Naive thymus-derived CD8-positive, alpha-beta T cell (primary cell): ENCODE results near the gene LYVE1. TPM values are rescaled to one million over a fixed set of nuclear protein-coding genes. Genes with fewer than 3 reads are reported as not detected.

Experiments
- ATAC-seq, 2 donors: fragments of 150-1000 bp; cut with Tn5 transposase in 1 of 2; sonication (Bioruptor Pico), chemical (Tn5 transposase) in 1 of 2; 1 replicate in 1 of 2; 2 replicates in 1 of 2; pipeline ENCODE4 v1.10.0; 2021; ENCODE audit warnings: mild to moderate bottlenecking in 2 of 2, moderate library complexity in 2 of 2
- POLR2A ChIA-PET: fragments of 350-600 bp; sonication (Branson Sonifier 250); formaldehyde crosslinking; loops from one replicate; lab custom pipeline; 2021; ENCODE audit warnings: antibody characterized with exemption; lab: Charles Lee
- DNase-seq, 10 donors: peaks; one replicate each; pipeline versions ENCODE4 v3.0.0 to v3.0.0-alpha.2; 2020 to 2022
- H3K27ac Mint-ChIP-seq, 10 donors: one replicate each; pipeline ENCODE4 v1.8.0; 2020 to 2022; ENCODE audit warnings: mild to moderate bottlenecking in 10 of 10, mixed read lengths in 10 of 10, moderate library complexity in 4 of 10, inconsistent platforms in 1 of 10
- H3K27me3 Mint-ChIP-seq, 5 donors: one replicate each; pipeline ENCODE4 v1.8.0; 2021 to 2022; ENCODE audit warnings: mixed read lengths in 5 of 5
- H3K36me3 Mint-ChIP-seq, 3 donors: one replicate each; pipeline ENCODE4 v1.8.0; 2020 to 2022; ENCODE audit warnings: mixed read lengths in 3 of 3, mild to moderate bottlenecking in 2 of 3, inconsistent platforms in 1 of 3
- H3K4me1 Mint-ChIP-seq, 4 donors: one replicate each; pipeline ENCODE4 v1.8.0; 2021 to 2022; ENCODE audit warnings: mixed read lengths in 4 of 4
- H3K4me3 Mint-ChIP-seq, 10 donors: one replicate each; pipeline ENCODE4 v1.8.0; 2020 to 2022; ENCODE audit warnings: mild to moderate bottlenecking in 10 of 10, mixed read lengths in 10 of 10, moderate library complexity in 6 of 10, inconsistent platforms in 1 of 10
- H3K9me3 Mint-ChIP-seq, 9 donors: one replicate each; pipeline ENCODE4 v1.8.0; 2020 to 2022; ENCODE audit warnings: mixed read lengths in 9 of 9, mild to moderate bottlenecking in 3 of 9, inconsistent platforms in 1 of 9, moderate library complexity in 1 of 9
- polyA plus RNA-seq, 3 donors: library from polyadenylated mRNA; unstranded; fragments of 300-500 nt; fragmentation: Illumina TruSeq; gene quantifications; one replicate each; pipeline ENCODE4 v1.2.3, GENCODE V29; 2021
- total RNA-seq, 8 experiments: library from RNA in 2 of 8; stranded (reverse) in 2 of 8; gene quantifications; one replicate each; pipeline ENCODE4 v1.2.3 and lab custom pipeline; 2021 to 2026

The LYVE1 gene
- total and polyA plus RNA-seq, 5 experiments from 2014 or later = not detected

DNA sequence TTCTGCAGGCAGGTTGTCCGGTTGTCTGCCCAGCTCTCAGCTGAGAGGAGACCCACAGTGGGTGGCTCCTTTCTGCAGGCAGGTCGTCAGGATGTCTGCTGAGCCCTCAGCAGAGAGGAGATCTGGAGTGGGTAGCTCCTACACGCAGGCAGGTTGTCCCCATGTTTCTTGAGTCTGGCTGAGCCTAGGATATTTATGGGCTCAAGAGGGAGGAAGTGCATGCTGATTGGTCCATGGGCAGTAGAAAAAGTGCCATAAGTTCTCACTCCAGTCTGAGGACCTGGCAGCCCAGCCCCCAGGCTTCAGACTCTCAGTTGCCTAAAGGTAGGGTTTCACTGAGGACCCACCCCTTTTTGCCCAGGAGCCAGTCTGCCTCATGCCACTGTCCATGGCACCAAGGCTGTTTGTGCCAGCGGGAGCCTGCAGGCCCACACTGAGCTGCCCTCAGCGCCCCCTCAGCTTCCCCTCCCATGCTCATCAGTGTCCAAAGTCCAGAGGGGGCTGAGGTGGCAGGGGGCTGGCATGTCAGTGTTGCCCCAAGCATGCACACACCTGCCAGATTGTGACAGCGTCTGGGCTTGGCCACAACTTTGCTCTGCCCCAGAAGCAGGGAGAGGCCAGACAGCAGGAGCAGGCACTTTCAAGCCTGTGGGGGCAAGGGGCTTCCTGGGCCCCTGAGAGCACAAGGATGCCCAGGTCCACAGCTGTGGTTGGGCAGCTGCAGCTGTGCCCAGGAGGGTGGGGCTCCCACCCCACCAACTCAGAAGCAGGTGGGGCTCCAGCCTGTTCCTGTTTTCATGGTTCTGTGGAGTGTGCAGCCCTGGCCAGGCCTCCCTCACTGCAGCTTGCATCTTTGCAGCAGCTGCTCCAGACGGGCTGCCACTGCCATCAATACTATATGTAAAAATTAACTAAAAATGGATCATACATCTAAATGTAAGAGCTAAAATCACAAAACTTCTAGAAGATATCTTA, 23.7 kb downstream of the LYVE1 start:
- H3K27me3 Mint-ChIP-seq = peaks cover 0 to 9% (median 1%) of the 10 kb centered on the region in 5 donors
- POLR2A ChIA-PET = no interaction called here
- DNase-seq = peak in 2 of 10 donors; percentile 5 to 56
- no peaks in the 10 kb centered on the region for H3K36me3 Mint-ChIP-seq
- no peak overlapping the region for H3K27ac Mint-ChIP-seq
- no peak overlapping the region for H3K4me3 Mint-ChIP-seq
- H3K4me1 Mint-ChIP-seq = peaks cover 2 to 28% (median 11%) of the 10 kb centered on the region in 4 donors
- peaks cover 0 to 2% (median 0%) of the 10 kb centered on the region in 9 donors for H3K9me3 Mint-ChIP-seq
- no peak for ATAC-seq

DNA sequence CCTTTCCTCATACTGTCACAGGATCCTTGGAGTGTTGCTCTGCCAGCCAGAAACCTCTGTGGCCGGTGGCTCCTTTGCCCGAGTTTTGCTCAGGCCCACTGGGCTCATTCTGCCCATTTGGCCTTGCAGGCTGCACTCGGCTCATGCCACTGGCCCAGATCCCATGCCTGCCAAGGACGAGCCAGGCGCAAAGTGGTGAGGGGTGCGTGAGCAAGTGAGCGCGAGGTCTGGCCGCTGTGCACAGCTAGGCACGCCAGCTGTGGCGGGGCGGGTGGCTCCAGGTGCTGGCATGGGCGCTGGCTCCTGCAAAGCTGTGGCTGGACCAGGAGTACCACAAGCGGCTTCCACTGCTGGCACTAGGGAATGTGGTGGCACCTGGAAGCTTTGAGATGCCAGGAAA, 24.7 kb downstream of the LYVE1 start:
- ATAC-seq = no peak

GRCh38 chr11:10542776-10543175, 25.7 kb downstream of the LYVE1 start:
- DNase-seq (no peak), ATAC-seq (no peak)
- POLR2A ChIA-PET = interaction anchor here (0.7 to 1.4 kb wide), 2 partner anchors 63 to 106 kb away, joined by 3 to 12 read pairs; no protein-coding TSS in a partner anchor
- Mint-ChIP-seq H3K27ac (no peak overlapping the region), H3K27me3 (peaks cover 0 to 2% (median 0%) of the 10 kb centered on the region in 5 donors), H3K4me3 (no peak overlapping the region), H3K4me1 (peaks cover 6 to 46% (median 17%) of the 10 kb centered on the region in 4 donors), H3K36me3 (no peaks in the 10 kb centered on the region), H3K9me3 (peaks cover 0 to 2% (median 0%) of the 10 kb centered on the region in 9 donors)

More for the DNA sequence above, 24.7 kb downstream of the LYVE1 start:
- peaks cover 0 to 2% (median 0%) of the 10 kb centered on the region in 9 donors for H3K9me3 Mint-ChIP-seq
- peak overlapping the region in 1 of 10 donors; percentile 52 for H3K27ac Mint-ChIP-seq
- DNase-seq = no peak
- H3K4me1 Mint-ChIP-seq = peaks cover 5 to 37% (median 15%) of the 10 kb centered on the region in 4 donors
- POLR2A ChIA-PET = no interaction called here
- no peak overlapping the region for H3K4me3 Mint-ChIP-seq
- H3K36me3 Mint-ChIP-seq = no peaks in the 10 kb centered on the region
- peaks cover 0 to 7% (median 1%) of the 10 kb centered on the region in 5 donors for H3K27me3 Mint-ChIP-seq

- no peak for ATAC-seq
- Mint-ChIP-seq H3K4me1 (peaks cover 6 to 55% (median 18%) of the 10 kb centered on the region in 4 donors), H3K4me3 (peak overlapping the region; percentile 82 to 93 (median 90)), H3K27me3 (peaks cover 0 to 2% (median 0%) of the 10 kb centered on the region in 5 donors), H3K9me3 (peaks cover 0 to 2% (median 0%) of the 10 kb centered on the region in 9 donors), H3K27ac (peak overlapping the region; percentile 81 to 98 (median 94)), H3K36me3 (no peaks in the 10 kb centered on the region)
- no peak for DNase-seq
- POLR2A ChIA-PET = interaction anchor here (1.0 to 2.6 kb wide), 15 partner anchors 18 to 1081 kb away, joined by 3 to 15 read pairs (median 4); partner anchors contain the start of genes AMPD3, EIF4G2, ZBED5 and ZNF143
Observed at GRCh38 chr11:10541561-10541930, 26.9 kb downstream of the LYVE1 start.

DNA sequence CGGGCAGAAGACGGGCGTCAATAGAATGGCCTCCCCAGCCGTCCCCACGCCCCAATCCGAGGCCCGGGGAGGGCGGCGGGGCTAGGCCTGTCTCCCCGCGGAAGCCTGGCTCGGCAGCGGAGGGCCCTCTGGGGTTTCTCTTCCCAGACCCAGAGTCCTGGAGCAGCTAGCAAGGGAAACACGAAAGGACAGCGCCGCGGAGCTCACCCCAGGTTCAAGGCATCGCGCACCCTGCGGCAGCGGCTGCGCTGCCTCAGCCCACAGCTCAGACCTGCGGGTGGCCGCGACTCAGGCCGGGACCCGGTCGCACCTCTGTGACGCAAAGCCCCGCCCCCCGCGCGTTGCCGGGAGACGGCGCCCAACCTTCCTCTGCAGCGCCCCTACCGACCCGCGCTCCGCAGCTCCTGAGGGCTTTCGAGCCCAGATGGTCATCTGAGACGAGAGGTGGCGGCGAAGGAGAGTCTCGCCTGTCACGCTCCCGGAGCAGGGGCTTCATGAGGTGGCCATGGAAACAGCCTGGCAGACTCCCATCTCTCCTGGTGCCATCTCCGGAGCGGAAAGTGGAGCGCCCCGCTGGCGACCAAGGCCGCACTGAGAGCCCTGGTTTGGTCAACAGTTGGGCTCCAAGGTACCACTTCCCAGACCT, 27.4 kb downstream of the LYVE1 start, which contains the start of gene RNF141:
RNF141 (minus strand) TSS at position 273 of the 646 bp plus-strand sequence. CDS start 7,029 bp downstream, outside the sequence.
- Mint-ChIP-seq H3K36me3 (no peaks in the 10 kb centered on the region), H3K9me3 (peaks cover 0 to 2% (median 0%) of the 10 kb centered on the region in 9 donors), H3K27ac (peak within 1 kb of the TSS; percentile 81 to 98 (median 94)), H3K4me3 (peak within 1 kb of the TSS; percentile 82 to 93 (median 90)), H3K4me1 (peaks cover 8 to 58% (median 21%) of the 10 kb centered on the region in 4 donors), H3K27me3 (peaks cover 0 to 2% (median 0%) of the 10 kb centered on the region in 5 donors)
- DNase-seq = peak; percentile 85 to 96 (median 94)
- ATAC-seq = peak; percentile 95
- POLR2A ChIA-PET = interaction anchor here (0.8 to 2.6 kb wide), 18 partner anchors 18 to 1080 kb away, joined by 3 to 15 read pairs (median 4); partner anchors contain the start of genes AMPD3, CTR9, EIF4G2 and ZBED5

- ATAC-seq = peak; percentile 7 to 10
- POLR2A ChIA-PET = interaction anchor here (0.8 to 2.6 kb wide), 17 partner anchors 17 to 1080 kb away, joined by 3 to 15 read pairs (median 4); partner anchors contain the start of genes AMPD3, CTR9, EIF4G2 and ZBED5
- no peak for DNase-seq
Observed at GRCh38 chr11:10540546-10540914, 27.9 kb downstream of the LYVE1 start.

GRCh38 chr11:10539339-10539738, 29.1 kb downstream of the LYVE1 start:
- POLR2A ChIA-PET = interaction anchor here (1.2 to 2.6 kb wide), 2 partner anchors 82 to 84 kb away, joined by 3 to 15 read pairs; partner anchors contain the start of gene AMPD3
- H3K4me1 Mint-ChIP-seq = peaks cover 12 to 59% (median 24%) of the 10 kb centered on the region in 4 donors
- peak overlapping the region in 5 of 10 donors; percentile 83 to 97 (median 95) for H3K27ac Mint-ChIP-seq

More at GRCh38 chr11:10540546-10540914, 27.9 kb downstream of the LYVE1 start:
- peaks cover 0 to 2% (median 0%) of the 10 kb centered on the region in 5 donors for H3K27me3 Mint-ChIP-seq
- H3K36me3 Mint-ChIP-seq = no peaks in the 10 kb centered on the region
- H3K4me3 Mint-ChIP-seq = peak overlapping the region; percentile 82 to 93 (median 90)
- H3K27ac Mint-ChIP-seq = peak overlapping the region; percentile 79 to 98 (median 94)
- peaks cover 12 to 60% (median 24%) of the 10 kb centered on the region in 4 donors for H3K4me1 Mint-ChIP-seq
- H3K9me3 Mint-ChIP-seq = peaks cover 0 to 2% (median 0%) of the 10 kb centered on the region in 9 donors

GRCh38 chr11:10538924-10539323, 29.5 kb downstream of the LYVE1 start:
- ATAC-seq = no peak
- H3K27me3 Mint-ChIP-seq = no peaks in the 10 kb centered on the region
- H3K9me3 Mint-ChIP-seq = peaks cover 0 to 2% (median 0%) of the 10 kb centered on the region in 9 donors
- H3K36me3 Mint-ChIP-seq = peaks cover 0 to 2% (median under 1%) of the 10 kb centered on the region in 3 donors
- H3K4me3 Mint-ChIP-seq = no peak overlapping the region
- H3K27ac Mint-ChIP-seq = peak overlapping the region in 1 of 10 donors; percentile 97
- H3K4me1 Mint-ChIP-seq = peaks cover 12 to 61% (median 24%) of the 10 kb centered on the region in 4 donors
- no peak for DNase-seq
- POLR2A ChIA-PET = no interaction called here

More at GRCh38 chr11:10539339-10539738, 29.1 kb downstream of the LYVE1 start:
- ATAC-seq (no peak), DNase-seq (no peak)
- Mint-ChIP-seq H3K36me3 (no peaks in the 10 kb centered on the region), H3K4me3 (peak overlapping the region; percentile 82 to 93 (median 90)), H3K27me3 (peaks cover 0 to 2% (median 0%) of the 10 kb centered on the region in 5 donors), H3K9me3 (peaks cover 0 to 2% (median 0%) of the 10 kb centered on the region in 9 donors)

- H3K9me3 Mint-ChIP-seq = no peaks in the 10 kb centered on the region
- peaks cover 4 to 12% (median 7%) of the 10 kb centered on the region in 3 donors for H3K36me3 Mint-ChIP-seq
- DNase-seq = no peak
- H3K4me1 Mint-ChIP-seq = peaks cover 13 to 63% (median 24%) of the 10 kb centered on the region in 4 donors
- H3K4me3 Mint-ChIP-seq = no peak overlapping the region
- no peak for ATAC-seq
- POLR2A ChIA-PET = no interaction called here
- H3K27ac Mint-ChIP-seq = peak overlapping the region in 1 of 10 donors; percentile 12
- no peaks in the 10 kb centered on the region for H3K27me3 Mint-ChIP-seq
Observed at GRCh38 chr11:10537600-10537999, 30.9 kb downstream of the LYVE1 start.

DNA sequence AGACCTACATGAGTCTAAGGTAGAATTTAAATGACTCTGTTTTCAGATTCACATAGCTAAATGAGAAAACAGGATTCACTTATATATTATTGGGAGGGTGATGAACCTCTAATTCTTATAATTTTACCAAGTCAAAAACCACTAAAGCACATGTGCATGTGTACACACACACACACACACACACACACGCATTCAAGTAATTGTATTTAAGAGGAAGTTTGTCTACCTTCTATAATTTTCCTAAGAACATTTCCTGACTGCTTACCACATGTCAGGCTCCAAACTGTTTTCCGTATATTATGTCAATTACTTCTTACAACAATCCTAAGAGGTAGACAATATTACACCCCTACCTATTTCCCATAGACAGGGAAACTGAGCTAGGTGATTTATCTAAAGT, 34.1 kb downstream of the LYVE1 start:
- ATAC-seq = no peak

DNA sequence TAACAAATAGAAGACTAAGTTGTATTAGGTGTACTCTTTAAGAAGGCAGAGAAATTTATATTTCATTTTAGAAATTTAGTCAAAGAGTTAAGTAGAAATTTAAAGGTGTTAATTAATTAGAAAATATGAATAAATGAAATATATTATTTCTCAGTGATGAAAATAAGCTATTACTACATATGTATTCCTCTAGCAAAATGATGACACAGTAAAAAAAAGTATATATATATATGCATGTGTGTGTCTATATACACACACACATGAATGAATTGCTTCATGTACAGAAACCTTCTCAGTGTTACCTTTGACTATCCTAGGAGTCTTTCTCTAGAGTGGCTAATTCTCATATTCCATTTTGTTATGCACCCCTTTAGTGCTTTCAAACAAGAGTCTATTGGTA, 35.1 kb downstream of the LYVE1 start:
- no peak for ATAC-seq
- no peak overlapping the region for H3K27ac Mint-ChIP-seq
- no peaks in the 10 kb centered on the region for H3K9me3 Mint-ChIP-seq
- H3K4me3 Mint-ChIP-seq = no peak overlapping the region
- H3K27me3 Mint-ChIP-seq = no peaks in the 10 kb centered on the region
- POLR2A ChIA-PET = no interaction called here
- peaks cover 5 to 33% (median 9%) of the 10 kb centered on the region in 4 donors for H3K4me1 Mint-ChIP-seq
- DNase-seq = no peak
- H3K36me3 Mint-ChIP-seq = peaks cover 4 to 48% (median 24%) of the 10 kb centered on the region in 3 donors

More for the DNA sequence above, 34.1 kb downstream of the LYVE1 start:
- Mint-ChIP-seq H3K4me1 (peaks cover 7 to 42% (median 10%) of the 10 kb centered on the region in 4 donors), H3K4me3 (no peak overlapping the region), H3K9me3 (no peaks in the 10 kb centered on the region), H3K36me3 (peaks cover 4 to 38% (median 16%) of the 10 kb centered on the region in 3 donors), H3K27me3 (no peaks in the 10 kb centered on the region), H3K27ac (no peak overlapping the region)
- POLR2A ChIA-PET = no interaction called here
- no peak for DNase-seq
